ENCODE data around the gene COL18A1. TPM values are rescaled to one million over a fixed set of nuclear protein-coding genes. Genes with fewer than 3 reads are reported as not detected.

The COL18A1 gene
- total and polyA plus RNA-seq, 2 of the 8 experiments (the other 6 are each of a cell fraction or from before 2014, with no cell fraction given) = 145 to 201 TPM

DNA sequence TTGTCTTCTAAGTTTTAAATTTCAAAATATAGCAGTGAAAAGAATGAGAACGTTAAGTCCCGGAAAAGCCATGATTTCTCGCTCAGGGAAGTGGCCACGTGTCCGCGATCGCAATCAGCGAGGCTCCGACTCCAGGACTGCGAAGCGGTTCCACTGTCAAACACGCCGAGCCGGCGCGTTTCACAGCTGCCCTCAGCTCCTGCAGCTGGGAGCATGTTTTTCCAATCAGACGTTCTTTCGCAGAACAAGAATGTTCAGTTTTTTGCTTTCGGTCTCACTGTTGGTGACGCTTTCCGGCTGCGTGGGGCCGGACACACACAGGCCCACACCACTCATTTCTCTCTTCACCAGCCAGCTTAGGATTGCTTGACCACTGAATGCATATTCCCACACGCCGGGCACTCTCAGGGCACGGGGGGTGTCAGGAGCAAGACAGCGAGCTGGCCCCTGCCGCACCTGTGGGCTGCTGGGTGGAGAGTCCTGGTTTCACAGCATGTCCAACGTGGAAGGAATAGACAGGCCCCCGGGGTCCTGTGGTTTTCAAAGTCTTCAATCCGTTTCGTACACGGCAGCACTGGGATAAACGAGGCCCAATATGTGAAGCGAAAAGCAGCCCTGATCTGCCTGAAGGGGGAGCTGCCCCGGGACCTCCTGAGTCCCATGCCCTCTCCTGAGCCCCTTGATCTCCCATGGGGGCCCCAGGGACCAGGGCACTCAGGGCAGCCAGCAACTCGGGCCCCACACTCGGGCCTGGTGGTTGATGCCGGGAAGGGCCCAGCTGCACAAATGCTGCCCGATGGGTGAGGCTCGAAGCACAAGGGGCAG lies 47.3 kb upstream of the COL18A1 start (continued):
- TF ChIP-seq EP300 (IDR thresholded peaks at IDR 0.05; ENCODE audit: borderline replicate concordance in 1 of 2, low read depth in 2 of 2, low read length in 2 of 2) = no peak
- no peak for TF ChIP-seq CHD2 (IDR thresholded peaks at IDR 0.05; ENCODE audit: low read length)
- no peak for TF ChIP-seq SP2 (IDR thresholded peaks at IDR 0.05; ENCODE audit: low read length)
- no peak for TF ChIP-seq POLR2AphosphoS5 (IDR thresholded peaks at IDR 0.05; ENCODE audit: low read depth, low read length)

Measured in H1 (cell line).